ENCODE data around the gene SRGAP3. TPM values are rescaled to one million over a fixed set of nuclear protein-coding genes. Genes with fewer than 3 reads are reported as not detected.
"Not testable (repeated sequence)": the region's sequence is repeated elsewhere in the genome, so short reads cannot be mapped to it uniquely, and the experiment has no call there.

SRGAP3 gene
- total and polyA plus RNA-seq, 7 experiments from 2014 or later: 1.4 to 6.0 (median 4.6) TPM

DNA sequence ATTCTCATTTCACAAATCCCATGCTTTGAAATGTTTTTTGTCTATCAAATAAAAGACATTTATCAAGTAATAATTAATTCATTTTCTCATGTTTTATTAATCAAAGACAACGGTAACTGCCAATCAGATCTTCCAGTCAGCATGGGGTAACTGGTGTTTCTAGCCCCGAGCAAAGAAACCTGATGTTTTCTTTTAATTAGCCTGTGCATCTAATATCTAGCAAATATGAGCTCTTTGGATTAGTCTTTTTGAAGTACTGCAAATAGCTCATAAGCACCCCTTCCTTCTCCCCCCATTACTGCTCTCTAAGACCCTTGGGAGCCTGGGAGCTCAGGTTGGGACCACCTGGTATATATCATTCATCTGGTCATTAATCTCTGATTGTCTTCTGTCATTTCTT, 43.1 kb upstream of the SRGAP3 start:
- no peak overlapping the region for H3K4me3 Mint-ChIP-seq

DNA sequence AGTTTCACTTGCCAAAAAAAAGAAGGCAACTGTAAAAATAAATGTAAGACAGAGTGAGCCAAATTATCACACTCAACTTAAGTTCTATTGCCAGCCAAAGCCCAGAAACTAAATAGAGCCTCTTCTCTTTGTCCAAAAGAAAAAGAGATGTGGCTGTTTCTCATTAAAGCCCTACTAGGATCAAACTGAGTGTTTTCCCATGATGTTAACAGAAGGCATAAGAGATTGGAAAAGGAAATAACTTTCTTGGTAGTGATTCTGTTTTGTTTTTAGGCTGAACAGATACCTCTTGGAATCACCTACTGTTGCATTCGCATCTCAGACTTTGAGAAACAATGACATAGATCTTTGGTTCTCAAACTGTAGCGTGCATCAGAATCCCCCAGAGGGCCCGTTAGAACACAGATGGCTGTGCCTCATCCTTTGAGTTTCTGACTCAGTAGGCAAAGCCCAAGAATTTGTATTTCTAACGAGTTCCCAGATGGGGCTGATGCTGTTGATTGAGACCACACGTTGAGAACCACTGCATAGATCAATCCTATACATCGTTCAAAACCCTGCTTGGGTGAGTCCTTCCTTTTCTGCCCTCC, 42.5 kb upstream of the SRGAP3 start:
- Mint-ChIP-seq H3K27me3 (peaks cover 6 to 23% (median 16%) of the 10 kb centered on the region in 5 donors), H3K4me1 (no peaks in the 10 kb centered on the region), H3K27ac (no peak overlapping the region), H3K4me3 (no peak overlapping the region), H3K36me3 (peaks cover 0 to 4% (median 0%) of the 10 kb centered on the region in 5 donors), H3K9me3 (peaks cover 0 to 2% (median 0%) of the 10 kb centered on the region in 11 donors)
- H3K27ac ChIP-seq (ENCODE audit: low read depth, low read length): no peak overlapping the region
- no peaks in the 10 kb centered on the region for H3K36me3 ChIP-seq (ENCODE audit: control insufficient read depth in 2 of 3, insufficient read depth in 3 of 3, low read length in 3 of 3)
- DNase-seq: no peak
- ATAC-seq: no peak
- no peaks in the 10 kb centered on the region for H3K27me3 ChIP-seq (ENCODE audit: control insufficient read depth in 2 of 2, insufficient read depth in 2 of 2, low read length in 2 of 2)
- CTCF ChIA-PET: no interaction called here
- intact Hi-C loops (cut with micrococcal nuclease): no loop called here
- no peak overlapping the region for H3K4me3 ChIP-seq (ENCODE audit: low read length)
- H3K4me1 ChIP-seq (ENCODE audit: control insufficient read depth in 2 of 2, insufficient read depth in 2 of 2, low read length in 2 of 2): no peaks in the 10 kb centered on the region
- no peaks in the 10 kb centered on the region for H3K9me3 ChIP-seq (ENCODE audit: control insufficient read depth in 2 of 3, low read length in 3 of 3)
- POLR2A ChIA-PET: no interaction called here

More for the DNA sequence above, 43.1 kb upstream of the SRGAP3 start:
- no peak for DNase-seq
- POLR2A ChIA-PET: no interaction called here
- Histone ChIP-seq H3K27ac (ENCODE audit: low read depth, low read length) (no peak overlapping the region), H3K4me1 (ENCODE audit: control insufficient read depth in 2 of 2, insufficient read depth in 2 of 2, low read length in 2 of 2) (no peaks in the 10 kb centered on the region), H3K36me3 (ENCODE audit: control insufficient read depth in 2 of 3, insufficient read depth in 3 of 3, low read length in 3 of 3) (no peaks in the 10 kb centered on the region), H3K27me3 (ENCODE audit: control insufficient read depth in 2 of 2, insufficient read depth in 2 of 2, low read length in 2 of 2) (no peaks in the 10 kb centered on the region), H3K4me3 (ENCODE audit: low read length) (no peak overlapping the region), H3K9me3 (ENCODE audit: control insufficient read depth in 2 of 3, low read length in 3 of 3) (no peaks in the 10 kb centered on the region)
- Mint-ChIP-seq H3K9me3 (peaks cover 0 to 2% (median 0%) of the 10 kb centered on the region in 11 donors), H3K27me3 (peaks cover 6 to 23% (median 16%) of the 10 kb centered on the region in 5 donors), H3K27ac (no peak overlapping the region), H3K36me3 (peaks cover 0 to 4% (median 0%) of the 10 kb centered on the region in 5 donors), H3K4me1 (no peaks in the 10 kb centered on the region)
- CTCF ChIA-PET: no interaction called here
- intact Hi-C loops (cut with micrococcal nuclease): no loop called here
- ATAC-seq: no peak

DNA sequence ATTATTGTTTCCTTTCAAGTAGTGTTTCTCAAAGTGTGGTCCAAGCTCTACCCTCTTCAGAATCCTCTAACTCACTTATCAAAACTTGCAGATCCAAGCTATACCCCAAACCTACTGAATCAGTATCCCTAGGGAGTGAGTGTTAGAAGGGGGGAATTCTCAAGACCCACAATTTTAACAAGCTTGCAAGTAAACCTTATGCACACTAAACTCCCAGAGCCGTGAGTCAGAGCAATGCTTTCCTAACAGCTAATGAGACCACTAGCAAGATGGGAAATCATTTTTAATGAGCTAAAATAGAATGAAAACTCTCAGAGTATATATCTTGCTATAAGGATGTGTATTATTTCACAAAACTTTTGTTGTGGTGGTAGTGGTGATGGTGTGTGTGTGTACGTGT, 41.1 kb upstream of the SRGAP3 start:
- Mint-ChIP-seq H3K27ac (no peak overlapping the region), H3K4me1 (no peaks in the 10 kb centered on the region), H3K4me3 (no peak overlapping the region), H3K36me3 (peaks cover 0 to 4% (median 0%) of the 10 kb centered on the region in 5 donors), H3K9me3 (peaks cover 0 to 2% (median 0%) of the 10 kb centered on the region in 11 donors), H3K27me3 (peaks cover 6 to 21% (median 16%) of the 10 kb centered on the region in 5 donors)
- intact Hi-C loops (cut with micrococcal nuclease): no loop called here
- no peaks in the 10 kb centered on the region for H3K27me3 ChIP-seq (ENCODE audit: control insufficient read depth in 2 of 2, insufficient read depth in 2 of 2, low read length in 2 of 2)
- ATAC-seq (no peak), DNase-seq (no peak)
- no peak overlapping the region for H3K4me3 ChIP-seq (ENCODE audit: low read length)
- CTCF ChIA-PET: interaction anchor here (0.7 kb wide), 1 partner anchor 192 kb away, joined by 3 read pairs; no protein-coding TSS in a partner anchor
- no peaks in the 10 kb centered on the region for H3K9me3 ChIP-seq (ENCODE audit: control insufficient read depth in 2 of 3, low read length in 3 of 3)
- H3K4me1 ChIP-seq (ENCODE audit: control insufficient read depth in 2 of 2, insufficient read depth in 2 of 2, low read length in 2 of 2): no peaks in the 10 kb centered on the region
- POLR2A ChIA-PET: no interaction called here
- H3K27ac ChIP-seq (ENCODE audit: low read depth, low read length): no peak overlapping the region
- H3K36me3 ChIP-seq (ENCODE audit: control insufficient read depth in 2 of 3, insufficient read depth in 3 of 3, low read length in 3 of 3): no peaks in the 10 kb centered on the region

DNA sequence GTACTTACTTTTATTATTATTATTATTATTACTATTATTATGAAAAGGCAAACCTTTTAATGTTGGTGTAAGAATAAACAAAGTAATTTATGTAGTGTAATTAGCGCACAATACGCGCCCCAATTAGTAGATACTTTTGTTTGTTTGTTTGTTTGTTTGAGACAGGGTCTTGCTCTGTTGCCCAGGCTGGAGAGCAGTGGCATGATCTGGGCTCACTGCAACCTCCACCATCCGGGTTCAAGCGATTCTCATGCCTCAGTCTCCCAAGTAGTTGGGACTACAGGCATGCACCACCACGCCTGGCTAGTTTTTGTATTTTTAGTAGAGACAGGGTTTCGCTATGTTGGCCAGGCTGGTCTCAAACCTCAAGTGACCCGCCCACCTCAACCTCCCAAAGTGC, 32.1 kb upstream of the SRGAP3 start:
- H3K27ac Mint-ChIP-seq; CTCF ChIA-PET; H3K4me3 Mint-ChIP-seq; intact Hi-C loops (cut with micrococcal nuclease); H3K36me3 Mint-ChIP-seq; H3K4me1 Mint-ChIP-seq; POLR2A ChIA-PET; ATAC-seq; H3K4me1 ChIP-seq (ENCODE audit: control insufficient read depth in 2 of 2, insufficient read depth in 2 of 2, low read length in 2 of 2); H3K27me3 ChIP-seq (ENCODE audit: control insufficient read depth in 2 of 2, insufficient read depth in 2 of 2, low read length in 2 of 2); H3K9me3 ChIP-seq (ENCODE audit: control insufficient read depth in 2 of 3, low read length in 3 of 3); H3K27ac ChIP-seq (ENCODE audit: low read depth, low read length); DNase-seq; H3K4me3 ChIP-seq (ENCODE audit: low read length); H3K27me3 Mint-ChIP-seq; H3K9me3 Mint-ChIP-seq; H3K36me3 ChIP-seq (ENCODE audit: control insufficient read depth in 2 of 3, insufficient read depth in 3 of 3, low read length in 3 of 3): not testable (repeated sequence)

DNA sequence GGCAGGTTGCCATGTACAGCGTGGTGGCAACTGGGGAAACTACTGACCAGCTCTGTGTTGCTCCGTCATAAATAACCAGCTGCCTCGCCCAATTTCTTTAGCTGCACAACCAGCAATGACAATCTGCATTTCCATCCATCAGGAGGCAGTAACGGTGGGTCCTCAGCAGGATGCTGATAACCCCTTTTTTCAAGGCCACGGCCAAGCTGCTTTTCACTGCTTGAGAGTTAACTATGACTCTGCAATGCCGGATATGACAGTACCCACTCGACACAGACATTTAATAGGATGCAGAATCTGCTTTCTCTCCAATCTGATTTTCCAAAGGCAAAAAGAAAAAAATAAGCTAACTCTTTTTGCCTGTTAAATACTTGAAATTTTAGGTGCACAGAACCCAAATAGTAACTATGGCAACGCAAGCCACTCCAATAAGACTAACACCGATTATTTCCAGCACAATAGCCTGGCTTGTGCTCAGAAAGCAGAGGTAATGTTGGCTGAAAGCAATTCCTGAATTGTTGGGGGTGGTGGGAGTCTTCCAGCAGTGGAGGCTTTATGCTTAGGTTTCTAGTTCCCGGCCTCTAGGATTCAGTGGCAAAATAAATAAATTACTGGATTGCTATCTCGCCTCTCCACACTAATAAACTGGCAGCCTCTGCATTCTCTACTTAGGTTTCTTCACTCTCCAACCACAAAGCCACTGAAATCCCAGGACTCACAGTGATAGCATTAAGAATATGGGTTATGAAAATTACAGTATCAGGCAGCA, 31.2 kb upstream of the SRGAP3 start:
- POLR2A ChIA-PET: no interaction called here
- no peaks in the 10 kb centered on the region for H3K9me3 ChIP-seq (ENCODE audit: control insufficient read depth in 2 of 3, low read length in 3 of 3)
- no peaks in the 10 kb centered on the region for H3K4me1 Mint-ChIP-seq
- H3K27ac Mint-ChIP-seq: no peak overlapping the region
- no peaks in the 10 kb centered on the region for H3K4me1 ChIP-seq (ENCODE audit: control insufficient read depth in 2 of 2, insufficient read depth in 2 of 2, low read length in 2 of 2)
- no peak overlapping the region for H3K4me3 ChIP-seq (ENCODE audit: low read length)
- intact Hi-C loops (cut with micrococcal nuclease): no loop called here
- CTCF ChIA-PET: no interaction called here
- DNase-seq (no peak), ATAC-seq (no peak)
- no peaks in the 10 kb centered on the region for H3K27me3 ChIP-seq (ENCODE audit: control insufficient read depth in 2 of 2, insufficient read depth in 2 of 2, low read length in 2 of 2)
- no peaks in the 10 kb centered on the region for H3K36me3 ChIP-seq (ENCODE audit: control insufficient read depth in 2 of 3, insufficient read depth in 3 of 3, low read length in 3 of 3)
- no peak overlapping the region for H3K27ac ChIP-seq (ENCODE audit: low read depth, low read length)
- peaks cover 0 to 3% (median under 1%) of the 10 kb centered on the region in 5 donors for H3K36me3 Mint-ChIP-seq
- H3K27me3 Mint-ChIP-seq: no peaks in the 10 kb centered on the region
- peaks cover 0 to 5% (median 0%) of the 10 kb centered on the region in 11 donors for H3K9me3 Mint-ChIP-seq
- no peak overlapping the region for H3K4me3 Mint-ChIP-seq

DNA sequence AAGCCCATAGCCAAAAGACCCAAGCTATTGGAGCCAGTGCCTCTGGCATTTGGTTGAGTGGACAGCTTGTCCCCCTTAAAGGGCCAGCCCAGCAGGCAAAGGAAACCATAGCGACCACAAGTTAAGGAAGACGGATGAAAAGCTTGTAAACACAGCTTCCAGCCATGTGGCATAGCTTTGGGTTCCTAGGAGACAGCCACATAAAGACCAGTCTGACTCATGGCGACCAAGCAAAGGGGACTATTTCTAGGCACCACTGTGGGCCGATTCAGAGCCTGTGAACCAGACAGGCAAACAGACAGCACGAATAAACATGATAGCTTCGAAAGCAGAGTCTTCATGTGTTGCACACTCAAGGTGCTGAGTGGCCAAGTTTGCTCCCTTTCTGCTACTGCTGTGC, 30.5 kb upstream of the SRGAP3 start:
- no peak overlapping the region for H3K4me3 ChIP-seq (ENCODE audit: low read length)
- no peak for DNase-seq
- CTCF ChIA-PET: no interaction called here
- no peak overlapping the region for H3K4me3 Mint-ChIP-seq
- no peak for ATAC-seq
- no peaks in the 10 kb centered on the region for H3K9me3 ChIP-seq (ENCODE audit: control insufficient read depth in 2 of 3, low read length in 3 of 3)
- no peaks in the 10 kb centered on the region for H3K27me3 ChIP-seq (ENCODE audit: control insufficient read depth in 2 of 2, insufficient read depth in 2 of 2, low read length in 2 of 2)
- no peak overlapping the region for H3K27ac Mint-ChIP-seq
- H3K36me3 Mint-ChIP-seq: peaks cover 0 to 9% (median 3%) of the 10 kb centered on the region in 5 donors
- POLR2A ChIA-PET: no interaction called here
- peaks cover 0 to 8% (median 3%) of the 10 kb centered on the region in 11 donors for H3K9me3 Mint-ChIP-seq
- H3K4me1 Mint-ChIP-seq: no peaks in the 10 kb centered on the region
- H3K36me3 ChIP-seq (ENCODE audit: control insufficient read depth in 2 of 3, insufficient read depth in 3 of 3, low read length in 3 of 3): no peaks in the 10 kb centered on the region
- H3K4me1 ChIP-seq (ENCODE audit: control insufficient read depth in 2 of 2, insufficient read depth in 2 of 2, low read length in 2 of 2): no peaks in the 10 kb centered on the region
- peaks cover 0 to 4% (median 0%) of the 10 kb centered on the region in 5 donors for H3K27me3 Mint-ChIP-seq
- H3K27ac ChIP-seq (ENCODE audit: low read depth, low read length): no peak overlapping the region
- intact Hi-C loops (cut with micrococcal nuclease): no loop called here

DNA sequence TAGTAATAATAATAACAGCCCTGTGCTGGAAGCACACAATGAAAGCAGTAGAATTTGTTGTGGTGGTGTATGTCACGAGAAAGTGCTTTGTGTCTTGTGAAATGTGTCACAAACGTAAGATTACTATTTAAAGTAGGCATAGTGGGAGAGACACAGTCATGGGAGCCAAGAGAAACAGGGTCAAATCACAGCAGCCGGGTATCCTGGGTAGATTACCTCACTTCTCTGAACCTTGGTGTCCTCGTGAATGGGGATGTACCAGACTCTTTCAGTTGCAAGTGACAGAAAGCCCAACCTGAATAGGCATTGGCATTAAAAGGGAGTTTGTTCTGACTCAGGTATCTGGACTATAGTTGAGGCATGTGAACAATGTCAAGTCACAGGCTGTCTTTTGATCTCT, 29.1 kb upstream of the SRGAP3 start:
- Mint-ChIP-seq H3K27me3 (peaks cover 0 to 4% (median 0%) of the 10 kb centered on the region in 5 donors), H3K4me3 (no peak overlapping the region), H3K4me1 (no peaks in the 10 kb centered on the region), H3K9me3 (peaks cover 0 to 11% (median 3%) of the 10 kb centered on the region in 11 donors), H3K36me3 (peaks cover 0 to 10% (median 3%) of the 10 kb centered on the region in 5 donors), H3K27ac (no peak overlapping the region)
- ChIA-PET CTCF (no interaction called here), POLR2A (no interaction called here)
- intact Hi-C loops (cut with micrococcal nuclease): no loop called here
- H3K36me3 ChIP-seq (ENCODE audit: control insufficient read depth in 2 of 3, insufficient read depth in 3 of 3, low read length in 3 of 3): no peaks in the 10 kb centered on the region
- H3K27me3 ChIP-seq (ENCODE audit: control insufficient read depth in 2 of 2, insufficient read depth in 2 of 2, low read length in 2 of 2): no peaks in the 10 kb centered on the region
- no peak overlapping the region for H3K4me3 ChIP-seq (ENCODE audit: low read length)
- DNase-seq: no peak
- H3K4me1 ChIP-seq (ENCODE audit: control insufficient read depth in 2 of 2, insufficient read depth in 2 of 2, low read length in 2 of 2): no peaks in the 10 kb centered on the region
- ATAC-seq: no peak
- H3K9me3 ChIP-seq (ENCODE audit: control insufficient read depth in 2 of 3, low read length in 3 of 3): no peaks in the 10 kb centered on the region
- no peak overlapping the region for H3K27ac ChIP-seq (ENCODE audit: low read depth, low read length)
